HG02970 (cell line): Measurements from ENCODE around the gene LSP1.

Experiments
- ATAC-seq: cut with Tn5 transposase; IDR thresholded peaks from one replicate; pipeline ENCODE4 v1.9.1; 2021; ENCODE audit warnings: mild to moderate bottlenecking, moderate library complexity, moderate number of reproducible peaks; ENCODE audit not compliant: unreplicated experiment, low FRiP score

The LSP1 gene

DNA sequence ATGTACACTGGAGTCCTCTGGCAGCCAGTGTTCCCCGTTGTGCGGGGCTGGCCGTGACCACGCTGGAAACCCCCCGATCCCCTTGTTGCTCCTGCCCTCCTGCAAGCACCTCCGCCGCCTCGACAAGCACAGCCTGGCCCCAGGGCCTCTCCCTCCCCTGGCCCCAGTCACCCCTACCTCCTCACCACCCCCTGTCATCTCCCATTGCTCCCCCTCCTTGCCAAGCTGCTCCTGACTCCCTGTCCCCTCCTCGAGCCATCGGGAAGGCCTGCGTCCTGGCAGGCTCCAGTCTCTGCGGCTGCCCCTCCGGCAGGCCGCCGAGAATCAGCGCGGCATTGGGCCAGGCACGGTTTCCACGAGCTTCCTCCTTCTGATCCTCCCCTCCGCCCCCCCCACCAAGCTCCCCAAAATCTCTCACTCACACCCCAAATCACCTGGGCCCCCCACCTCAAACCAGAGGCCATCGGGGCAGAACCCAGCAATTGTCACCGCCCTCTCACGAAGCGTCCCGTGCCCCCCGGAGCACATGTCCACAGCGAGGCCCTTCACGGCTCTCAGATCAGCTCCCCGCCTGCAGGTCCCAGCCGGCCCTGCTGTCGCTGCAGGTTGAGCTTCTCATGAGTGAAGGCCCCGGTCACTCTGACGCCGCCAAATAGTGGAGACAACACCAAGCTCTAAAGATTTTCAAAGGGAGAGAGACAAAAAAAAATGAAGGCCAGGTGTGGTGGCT, 5.7 kb upstream of the LSP1 start:
- ATAC-seq = no peak

DNA sequence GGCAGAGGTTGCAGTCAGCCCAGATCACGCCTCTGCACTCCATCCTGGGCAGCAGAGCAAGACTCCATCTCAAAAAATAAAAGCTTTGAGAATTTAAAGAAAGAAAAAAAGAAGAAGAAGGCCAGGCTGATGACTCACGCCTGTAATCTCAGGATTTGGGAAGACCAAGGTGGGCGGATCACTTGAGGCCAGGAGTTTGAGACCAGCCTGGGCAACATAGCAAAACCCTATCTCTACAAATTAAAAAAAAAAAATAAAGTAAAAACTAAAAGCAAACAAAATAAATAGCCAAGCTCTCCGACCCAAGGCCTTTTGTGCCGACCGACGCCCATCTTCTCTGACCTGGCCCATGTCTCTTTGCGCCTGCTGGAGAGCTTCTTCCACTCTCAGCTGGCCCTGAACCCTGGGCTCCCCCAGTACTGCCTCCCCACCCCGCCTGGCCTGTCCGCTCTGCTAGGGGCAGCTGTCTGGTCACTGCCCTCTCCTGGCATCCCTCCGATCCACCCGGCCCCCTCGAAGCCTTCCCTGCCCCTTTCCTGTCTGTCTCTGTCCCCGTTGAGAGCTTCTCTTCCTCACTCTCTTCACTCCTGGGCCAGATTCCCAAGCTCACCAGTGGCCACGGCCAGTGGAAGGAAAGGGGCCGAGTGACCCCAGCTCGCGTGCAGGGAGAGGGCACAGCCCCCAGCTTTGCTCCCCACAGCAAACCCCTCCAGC, 4.8 kb upstream of the LSP1 start:
- no peak for ATAC-seq

DNA sequence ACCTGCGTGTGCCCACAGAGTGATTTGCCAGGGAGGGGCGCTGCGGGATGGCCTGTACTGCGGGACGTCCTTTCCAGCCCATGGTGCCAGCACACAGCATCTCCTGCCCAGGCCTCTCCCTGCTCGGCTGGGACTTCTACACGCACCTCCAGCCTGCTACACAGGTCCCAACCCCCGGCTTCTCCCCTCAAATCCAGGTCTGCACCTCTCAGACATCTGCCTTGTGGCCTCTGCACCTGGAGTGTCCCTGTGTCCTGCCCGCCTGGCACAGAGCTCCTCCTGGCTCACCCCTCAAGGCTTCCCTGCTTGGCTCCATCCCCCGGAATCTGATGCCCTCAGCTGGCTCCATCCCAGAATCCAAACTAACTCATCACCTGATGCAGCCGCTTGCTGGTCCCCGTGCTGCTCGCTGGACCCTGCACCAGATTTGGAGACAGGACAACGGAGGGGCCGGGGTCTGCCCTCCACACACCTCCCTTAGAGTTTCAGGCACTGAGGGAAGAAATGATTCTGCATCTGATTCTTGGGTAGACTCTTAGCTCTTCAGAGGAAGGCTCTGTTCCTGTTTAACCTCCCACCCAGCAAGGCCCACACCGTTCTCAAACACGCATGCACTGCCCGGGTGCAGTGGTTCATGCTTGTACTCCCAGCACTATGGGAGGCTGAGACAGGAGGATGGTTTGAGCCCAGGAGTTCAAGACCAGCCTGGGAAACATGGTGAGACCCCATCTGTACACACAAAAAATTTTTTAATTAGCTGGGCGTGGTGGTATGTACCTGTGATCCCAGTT, 4.0 kb upstream of the LSP1 start:
- no peak for ATAC-seq

DNA sequence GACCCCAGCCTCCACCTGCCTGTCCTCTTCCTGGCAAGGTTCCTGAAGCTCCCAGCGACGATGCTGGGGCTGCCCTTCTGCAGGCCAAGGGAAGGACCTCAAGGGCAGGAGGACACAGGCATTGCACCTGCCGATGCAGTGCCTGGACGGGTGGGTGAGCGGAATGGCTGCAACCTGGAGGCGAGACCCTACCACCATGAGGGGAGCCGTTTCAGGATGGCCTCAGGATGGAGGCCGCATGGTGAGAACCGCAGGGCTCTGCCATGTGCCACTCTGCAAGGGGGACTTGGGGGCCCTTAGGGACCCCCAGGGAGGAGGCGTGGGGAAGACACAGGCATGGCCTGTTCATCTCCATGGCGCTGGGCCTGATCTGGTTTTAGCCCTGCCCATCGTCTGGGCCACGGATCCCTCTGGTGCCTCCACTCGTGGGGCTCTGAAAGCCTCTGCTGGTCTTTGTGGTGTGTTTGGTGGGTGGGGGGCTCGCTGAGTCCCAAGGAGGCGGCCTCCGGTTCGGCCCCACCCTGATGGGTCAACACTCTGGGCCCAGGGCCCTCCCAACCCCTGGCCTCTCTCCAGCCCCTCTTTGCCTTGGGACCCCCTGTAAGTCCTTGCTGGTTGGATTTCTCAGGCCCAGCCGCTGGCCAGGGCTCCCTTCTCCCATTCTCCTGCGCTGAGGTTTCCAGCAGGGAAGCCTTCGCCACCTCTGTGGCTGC, 1.3 kb upstream of the LSP1 start:
- no peak for ATAC-seq

DNA sequence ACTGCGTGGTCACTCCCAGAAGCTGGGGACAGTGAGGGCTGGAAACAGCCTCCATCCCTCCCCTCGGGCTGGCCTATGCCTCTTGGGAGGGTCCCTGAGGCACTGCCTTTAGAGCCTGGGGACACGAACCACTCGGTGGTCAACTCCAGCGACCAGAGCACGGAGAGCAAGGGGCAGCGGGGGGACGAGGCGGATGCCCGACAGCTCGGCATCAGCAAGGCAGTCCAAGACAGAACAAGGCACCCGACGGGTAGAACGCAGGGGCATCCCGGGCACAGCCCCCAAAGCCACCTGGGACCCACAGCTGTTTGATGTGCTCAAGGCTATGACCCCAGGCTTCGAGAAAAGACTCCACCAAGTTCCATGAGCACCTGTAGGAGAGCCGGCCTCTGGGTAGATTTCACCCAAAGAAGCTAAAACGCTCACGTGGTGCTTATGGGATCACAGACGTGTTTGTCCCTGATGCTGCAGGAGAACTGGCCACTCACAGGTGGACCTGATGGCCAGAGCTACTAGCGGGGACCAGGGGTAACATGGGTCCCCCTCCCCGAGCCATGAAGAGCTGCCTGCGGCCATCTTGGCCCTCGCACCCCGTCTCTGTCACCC, 510 bp upstream of the LSP1 start:
- no peak for ATAC-seq

DNA sequence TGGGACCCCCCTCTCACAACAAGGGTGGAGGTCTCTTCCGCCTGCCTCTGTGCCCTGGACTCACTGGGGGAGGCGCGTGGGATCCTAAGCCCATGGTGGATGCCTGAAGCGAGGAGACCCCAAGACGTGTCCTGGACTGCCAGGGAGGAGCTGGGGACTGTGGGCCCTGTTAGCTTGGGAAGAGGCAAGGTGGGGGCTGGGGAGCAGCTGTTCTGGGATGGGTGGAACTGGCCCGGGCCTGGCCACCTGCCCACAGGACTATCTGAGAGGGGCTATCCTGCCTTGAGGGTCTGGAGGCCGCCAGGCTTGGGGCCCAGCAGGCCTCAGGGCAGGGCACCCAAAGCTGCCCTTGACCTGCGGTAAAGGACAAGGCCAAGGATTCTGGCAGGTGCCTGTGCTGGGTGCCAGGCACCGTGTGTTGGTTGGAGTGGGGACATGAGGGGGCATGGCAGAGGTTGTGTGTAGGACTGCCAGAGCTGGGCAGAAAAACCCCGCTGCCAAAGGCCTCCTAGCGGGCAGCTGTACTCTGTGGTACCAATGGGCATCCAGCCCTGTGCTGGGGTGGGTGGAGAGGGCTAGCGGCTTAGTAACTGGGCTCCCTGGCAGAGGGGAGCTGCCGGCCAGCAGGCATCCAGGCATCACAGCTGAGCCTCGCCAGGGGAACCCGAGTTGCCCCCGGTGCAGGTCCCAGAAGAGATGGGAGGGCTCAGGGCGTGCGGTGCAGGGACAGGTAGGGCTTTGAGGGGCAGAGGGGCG, 670 bp downstream of the LSP1 start:
- no peak for ATAC-seq

DNA sequence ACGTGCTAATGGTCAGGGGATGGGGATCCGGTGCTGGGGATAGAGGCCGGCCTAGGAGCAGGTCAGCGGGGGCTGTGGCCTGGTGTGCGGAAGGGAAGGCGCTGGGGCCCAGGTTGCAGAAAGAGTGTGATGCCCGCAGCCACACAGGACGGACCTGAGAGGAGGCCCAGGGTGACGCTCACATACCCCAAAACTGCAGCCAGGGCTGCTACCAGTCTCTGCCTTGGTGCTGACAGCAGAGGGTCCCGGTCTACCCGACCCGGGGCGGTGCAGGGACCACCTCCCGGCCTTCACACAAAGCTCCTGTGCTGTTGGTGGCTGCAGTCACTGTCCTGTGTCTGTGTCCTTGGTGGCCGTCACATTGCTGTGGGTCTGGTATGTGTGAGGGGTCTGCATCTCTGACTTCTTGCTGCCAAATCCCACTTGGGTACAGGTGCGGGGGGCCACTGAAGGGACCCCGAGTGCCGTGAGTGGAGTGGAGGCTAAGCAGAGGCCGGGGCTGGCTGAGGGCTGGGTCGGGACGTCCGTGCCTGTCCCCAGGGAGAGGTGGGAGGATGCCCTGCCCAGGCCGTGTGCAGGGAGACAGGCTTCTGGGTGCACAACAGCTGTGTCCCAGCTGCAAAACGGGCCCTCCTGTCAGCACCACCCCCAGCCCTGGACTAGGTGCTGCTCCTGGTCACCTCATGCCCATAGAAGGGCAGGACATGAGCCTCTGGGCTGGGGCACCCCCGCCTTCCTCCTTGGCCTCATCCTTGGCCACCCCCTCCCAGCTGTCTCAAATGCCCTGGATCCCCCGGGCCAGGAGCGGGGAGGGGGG, 1.5 kb downstream of the LSP1 start:
- peak; percentile 22 for ATAC-seq

DNA sequence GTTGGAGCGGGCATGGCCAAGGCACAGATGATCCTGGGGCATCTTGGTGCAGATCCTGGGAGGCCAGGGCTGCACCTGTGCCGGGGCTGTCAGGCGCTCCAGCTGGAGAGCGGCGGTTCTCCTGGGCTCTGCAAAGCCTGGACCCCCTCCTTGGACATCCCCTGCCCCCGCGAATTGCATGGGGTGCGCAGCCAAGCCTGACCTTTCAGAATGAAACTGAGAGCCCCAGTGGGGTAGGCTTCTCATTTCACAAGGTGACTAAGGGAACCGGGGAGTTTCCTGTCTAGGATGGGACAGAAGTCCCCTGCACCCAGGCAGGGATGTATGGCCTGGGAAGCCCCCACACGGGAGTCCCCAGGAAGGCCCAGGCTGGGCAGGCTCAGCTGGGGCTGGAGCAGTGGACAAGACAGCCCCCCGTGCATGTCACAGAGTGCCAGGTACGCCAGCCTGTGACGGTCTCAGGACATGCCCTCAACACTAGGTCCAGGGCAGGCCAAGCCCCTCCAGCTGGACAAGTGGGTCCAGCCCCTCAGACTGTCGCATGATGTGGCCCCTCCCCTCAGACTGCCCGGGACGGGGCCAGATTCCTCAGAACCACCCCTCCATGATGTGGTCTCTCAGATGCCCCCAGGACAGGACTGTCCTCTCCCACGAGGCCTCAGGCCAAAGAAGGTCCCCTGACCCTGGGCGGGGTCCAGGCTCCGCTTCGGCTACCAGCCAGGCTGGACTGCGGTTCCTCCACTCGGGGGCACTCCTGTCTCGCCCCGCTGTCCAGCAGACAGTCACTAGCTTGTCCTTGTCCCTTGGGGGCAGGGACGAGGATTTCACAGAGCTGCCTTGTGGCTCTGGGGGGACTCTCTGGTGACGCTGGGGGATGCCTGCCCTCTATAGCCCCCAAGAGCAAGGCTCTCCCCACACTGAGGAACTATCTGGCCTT, 2.3 kb downstream of the LSP1 start:
- ATAC-seq = peak; percentile 27

DNA sequence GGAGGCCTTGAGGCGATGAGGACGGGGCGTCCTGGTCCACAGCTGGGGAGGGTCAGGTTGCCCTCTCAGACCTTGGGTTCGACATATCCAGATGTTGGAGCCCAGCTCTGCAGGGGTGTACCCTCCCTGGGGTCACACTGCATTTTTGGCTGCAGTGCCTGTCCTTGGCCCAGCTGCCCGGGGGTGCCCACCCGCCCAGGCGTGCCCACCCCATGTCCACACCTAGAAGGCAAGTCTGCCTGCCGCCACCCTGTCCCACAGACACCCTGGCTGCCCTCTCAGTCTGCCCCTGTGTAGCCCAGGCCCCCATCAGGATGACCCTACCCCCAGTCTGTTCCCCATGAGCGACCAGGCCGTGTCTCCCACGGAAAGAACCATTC, 3.0 kb downstream of the LSP1 start:
- no peak for ATAC-seq

DNA sequence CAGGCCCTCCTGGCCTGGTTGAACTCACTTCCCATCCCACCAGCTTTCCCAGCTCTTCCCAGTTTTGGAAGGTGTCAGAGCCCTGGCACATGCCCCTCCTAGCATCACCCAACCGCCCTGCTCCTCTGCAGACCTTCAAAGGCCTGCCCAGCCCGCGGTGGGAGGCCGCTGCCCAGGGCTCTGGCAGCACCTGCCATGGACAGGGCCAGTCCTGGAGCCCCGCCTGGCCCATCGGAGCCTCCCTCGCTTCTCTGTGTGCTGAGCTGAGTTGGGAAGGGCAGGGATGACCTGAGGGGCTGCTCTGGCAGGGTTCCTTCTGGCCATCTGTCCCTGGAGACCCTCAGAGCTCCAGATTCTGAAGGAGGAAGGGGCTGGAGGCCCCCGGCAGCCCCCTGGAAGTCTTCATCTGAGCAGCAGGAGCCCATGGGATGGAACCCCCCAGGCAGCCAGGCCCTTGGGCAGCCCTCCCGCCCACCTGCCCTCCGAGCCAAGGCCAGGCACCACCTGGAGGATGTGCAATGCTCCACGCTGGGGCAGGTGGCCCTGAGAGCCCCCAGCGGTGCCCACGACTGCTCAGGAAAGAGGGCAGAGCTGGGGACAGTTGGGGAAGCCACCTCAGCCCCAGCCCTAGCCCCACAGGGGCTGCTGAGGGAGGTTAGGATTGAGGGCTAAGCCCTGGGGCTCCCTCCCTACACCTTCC, 3.6 kb downstream of the LSP1 start:
- ATAC-seq = no peak

DNA sequence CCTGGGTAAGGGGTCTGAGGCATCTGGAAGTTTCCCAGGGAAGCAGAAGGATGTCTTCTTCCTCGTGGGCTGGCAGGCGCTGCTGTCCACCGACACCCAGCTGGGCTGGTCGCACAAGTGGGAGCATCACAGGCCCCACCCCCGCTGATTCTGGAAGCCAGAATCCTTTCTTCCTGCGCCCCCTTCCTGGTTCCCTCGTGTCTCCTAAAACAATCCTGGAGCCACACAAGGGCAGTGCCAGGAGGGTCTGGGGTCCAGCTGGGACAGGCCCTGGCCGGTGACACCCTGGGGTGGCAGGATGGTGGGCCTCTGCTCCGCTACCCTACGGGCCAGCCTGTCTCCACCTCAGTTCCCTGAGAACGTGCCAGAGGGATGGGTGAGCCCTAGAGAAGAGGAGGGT, 4.2 kb downstream of the LSP1 start:
- no peak for ATAC-seq

DNA sequence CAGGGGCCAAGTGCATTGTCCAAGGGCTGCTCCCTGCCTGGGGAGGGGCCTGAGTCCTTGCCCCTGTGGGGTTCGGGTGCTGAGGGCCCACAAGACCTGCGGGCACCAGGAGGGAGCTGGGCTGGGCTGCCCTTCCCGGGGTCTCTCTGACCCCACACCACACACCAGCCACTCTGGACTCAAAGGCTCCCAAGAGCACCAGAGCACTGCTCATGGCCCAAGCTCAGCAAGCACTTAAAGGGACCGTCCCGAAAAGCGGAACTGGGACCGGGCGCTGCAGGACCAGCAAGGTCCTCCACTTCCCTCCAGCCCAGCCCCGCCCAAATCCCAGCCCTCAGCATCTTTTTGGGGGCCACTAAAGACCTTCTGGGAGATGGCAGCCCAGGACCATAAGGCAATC, 5.3 kb downstream of the LSP1 start:
- no peak for ATAC-seq

DNA sequence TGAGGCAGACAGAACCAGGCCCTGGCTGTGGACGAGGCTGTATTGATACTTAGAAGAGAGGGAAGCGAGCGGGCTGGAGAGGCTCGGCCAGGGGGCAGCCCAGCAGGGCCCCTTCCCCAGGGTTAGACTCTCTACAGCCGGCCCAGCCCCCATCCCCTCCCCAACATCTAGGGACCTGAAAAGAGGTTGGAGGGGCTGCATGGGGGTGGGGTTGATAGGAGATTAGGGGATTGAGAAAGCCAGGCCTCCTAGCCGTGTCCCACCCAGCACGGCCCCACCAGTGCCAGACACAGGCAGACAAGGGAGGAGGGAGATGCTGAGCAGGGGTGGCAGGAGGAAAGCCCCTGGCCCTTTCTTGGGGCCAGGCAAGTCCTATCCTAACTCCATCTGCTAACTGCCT, 5.7 kb downstream of the LSP1 start:
- ATAC-seq = no peak

DNA sequence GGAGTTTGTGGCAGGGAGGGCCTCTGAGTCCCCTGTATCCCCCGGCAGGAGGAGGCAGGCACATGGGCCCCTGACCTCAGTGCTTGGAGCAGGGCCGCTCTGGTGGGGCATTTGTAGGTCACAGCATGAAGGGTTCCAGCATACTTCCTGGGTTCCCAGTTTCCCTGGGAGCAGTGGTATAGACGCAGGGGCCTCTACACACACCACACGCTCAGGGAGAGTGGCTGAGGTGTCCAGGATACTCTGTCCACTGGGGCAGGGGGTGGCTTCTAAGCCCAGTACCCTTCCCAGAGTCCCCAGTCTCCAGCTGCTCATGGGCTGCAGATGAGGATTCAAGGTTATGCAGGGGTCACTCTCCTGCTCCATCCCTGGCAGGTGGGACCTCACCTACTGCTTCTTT, 6.1 kb downstream of the LSP1 start:
- ATAC-seq = no peak

DNA sequence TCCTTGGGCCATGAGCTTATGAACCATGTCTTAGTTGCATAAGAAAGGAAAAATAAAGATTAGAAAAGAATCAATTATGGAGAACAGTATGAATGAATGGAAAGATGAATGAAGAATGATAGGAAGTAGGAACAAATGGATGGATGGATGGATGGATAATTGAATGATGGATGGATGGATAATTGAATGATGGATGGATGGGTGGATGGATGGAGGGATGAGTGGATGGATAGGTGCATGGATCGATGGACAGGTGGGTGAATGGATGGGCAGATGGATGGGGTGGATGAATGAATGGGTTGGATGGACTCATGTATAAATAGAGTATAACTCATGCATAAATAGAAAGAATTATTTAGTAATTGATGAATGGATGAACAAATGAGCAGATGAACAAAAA, 7.2 kb downstream of the LSP1 start:
- ATAC-seq = no peak

DNA sequence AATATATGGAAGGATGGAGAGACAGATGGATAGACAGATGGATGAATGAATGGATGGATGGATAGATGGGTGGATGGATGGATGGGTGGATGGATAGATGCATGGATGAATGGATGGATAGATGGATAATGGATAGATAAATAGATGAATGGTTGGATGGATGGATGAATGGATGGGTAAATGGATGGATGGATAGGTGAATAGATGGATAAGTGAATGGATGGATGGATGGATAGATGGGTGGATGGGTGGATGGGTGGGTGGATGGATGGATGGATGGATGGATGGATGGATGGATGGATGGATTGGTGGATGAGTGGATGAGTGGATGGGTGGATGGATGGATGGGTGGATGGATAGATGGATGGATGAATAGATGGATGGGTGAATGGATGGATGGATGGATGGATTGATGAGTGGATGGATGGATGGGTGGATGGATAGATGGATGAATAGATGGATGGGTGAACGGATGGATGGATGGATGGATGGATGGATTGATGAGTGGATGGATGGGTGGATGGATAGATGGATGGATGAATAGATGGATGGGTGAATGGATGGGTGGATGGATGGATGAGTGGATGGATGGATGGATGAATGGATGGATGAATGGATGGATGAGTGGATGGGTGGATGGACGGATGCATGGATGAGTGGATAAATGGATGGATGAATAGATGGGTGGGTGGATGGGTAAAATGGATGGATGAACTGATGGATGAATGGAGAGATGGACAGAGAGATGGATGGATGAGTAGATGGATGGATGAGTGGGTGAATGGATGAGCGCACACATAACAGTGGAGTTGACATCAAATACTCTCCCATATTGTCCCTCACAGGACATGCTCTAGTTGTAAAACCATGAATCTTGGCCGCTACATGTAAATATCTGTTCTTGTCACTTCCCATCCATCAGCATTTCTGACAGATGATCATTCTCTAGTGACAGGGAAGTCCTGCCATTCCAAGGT, 8.8 kb downstream of the LSP1 start:
- no peak for ATAC-seq
